Stimulated activated CD8-positive, alpha-beta memory T cell treated with anti-CD3 and anti-CD28 coated beads, Interleukin-12 subunit alpha, Interleukin-12 subunit beta, amount 100 ng/mL, for 1 hour (primary cell): ENCODE results near the gene FAM53B.
A peak's percentile ranks its signal among the peaks of the same experiment; 100 is the strongest.

Source experiments
- DNase-seq: peaks from one replicate; pipeline ENCODE4 v3.0.0-alpha.2; 2020; ENCODE audit warnings: low read depth

FAM53B gene

GRCh38 chr10:124660404-124661125 lies 83.6 kb downstream of the FAM53B start:
- no peak for DNase-seq

GRCh38 chr10:124659380-124659779 lies 84.8 kb downstream of the FAM53B start:
- no peak for DNase-seq

DNA sequence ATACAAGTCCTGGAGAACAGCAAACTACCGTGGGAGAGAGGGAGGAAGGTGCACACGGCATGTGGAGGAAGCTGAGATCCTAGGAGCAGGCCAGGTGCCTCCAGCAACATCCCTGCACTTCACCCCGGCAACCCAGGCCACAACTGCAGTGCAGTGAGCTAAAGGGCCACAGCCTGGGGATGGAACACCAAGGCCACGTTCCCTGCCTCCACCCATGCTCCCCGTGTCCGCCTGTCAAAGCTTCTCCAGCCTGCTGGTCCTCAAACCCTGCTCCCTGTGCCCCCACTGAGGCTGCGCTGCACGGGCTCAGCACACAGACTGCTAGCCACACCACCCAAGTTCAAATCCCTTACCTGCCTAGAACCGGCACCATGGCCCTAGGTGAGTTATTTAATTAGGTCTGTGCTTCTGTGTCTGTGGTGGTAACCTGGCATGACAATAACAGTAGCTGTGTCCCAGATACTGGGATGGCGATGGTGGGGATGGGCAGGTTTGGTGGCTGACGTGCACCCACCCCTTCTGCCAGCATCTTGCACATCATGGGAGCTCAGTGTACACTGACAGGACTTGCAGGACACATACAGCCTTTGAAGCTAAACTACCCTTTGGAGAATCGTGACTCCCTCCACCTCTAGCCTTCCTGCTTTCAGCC lies 85.5 kb downstream of the FAM53B start:
- DNase-seq: no peak

DNA sequence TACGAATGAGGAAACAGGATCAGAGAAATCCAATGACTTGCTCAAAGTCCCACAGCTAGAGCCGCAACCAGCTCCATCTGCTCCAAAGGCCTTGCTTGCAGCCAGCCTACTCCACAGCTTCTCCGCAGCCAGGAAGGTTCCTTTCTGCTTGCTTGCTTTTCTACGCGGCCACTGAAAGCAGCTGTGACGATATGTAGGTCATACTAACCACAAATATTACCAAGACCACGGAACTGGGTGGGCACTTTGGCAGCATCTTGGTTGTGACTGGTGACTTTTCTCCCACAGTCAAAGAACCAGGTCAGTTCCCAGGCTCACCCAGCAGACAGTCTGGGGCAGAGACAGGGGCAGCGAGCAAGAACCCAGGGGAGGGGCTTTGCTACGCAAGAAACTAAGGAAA lies 86.4 kb downstream of the FAM53B start:
- no peak for DNase-seq

GRCh38 chr10:124656541-124656940 lies 87.6 kb downstream of the FAM53B start:
- DNase-seq: no peak

GRCh38 chr10:124656113-124656490 lies 88.1 kb downstream of the FAM53B start:
- no peak for DNase-seq

GRCh38 chr10:124655191-124656112 lies 88.7 kb downstream of the FAM53B start:
- DNase-seq: no peak

- no peak for DNase-seq
These were observed 89.5 kb downstream of the FAM53B start for GRCh38 chr10:124654686-124655085.

GRCh38 chr10:124653811-124654651 lies 90.1 kb downstream of the FAM53B start:
- DNase-seq: no peak

- no peak for DNase-seq
These were observed 90.9 kb downstream of the FAM53B start for GRCh38 chr10:124653311-124653710.

DNA sequence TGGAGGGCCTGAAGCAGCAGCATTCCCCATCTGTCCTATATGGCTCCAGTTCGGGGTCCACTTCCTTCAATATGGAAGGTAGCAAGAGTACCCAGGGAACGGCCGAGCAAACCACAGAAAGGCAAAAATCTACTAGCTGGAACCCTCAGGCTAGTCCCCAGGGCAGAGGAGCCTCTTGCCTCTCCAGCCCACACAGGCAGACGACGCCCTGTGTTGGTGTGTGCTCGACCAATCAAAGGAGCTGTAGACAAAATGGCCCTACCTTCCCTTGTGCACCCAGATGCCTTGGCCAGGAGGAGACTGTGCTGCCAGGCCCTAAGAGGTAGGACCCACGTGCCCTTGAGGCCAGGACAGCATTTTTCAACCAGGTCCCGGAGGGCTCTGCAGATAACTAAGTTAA lies 91.5 kb downstream of the FAM53B start:
- no peak for DNase-seq

DNA sequence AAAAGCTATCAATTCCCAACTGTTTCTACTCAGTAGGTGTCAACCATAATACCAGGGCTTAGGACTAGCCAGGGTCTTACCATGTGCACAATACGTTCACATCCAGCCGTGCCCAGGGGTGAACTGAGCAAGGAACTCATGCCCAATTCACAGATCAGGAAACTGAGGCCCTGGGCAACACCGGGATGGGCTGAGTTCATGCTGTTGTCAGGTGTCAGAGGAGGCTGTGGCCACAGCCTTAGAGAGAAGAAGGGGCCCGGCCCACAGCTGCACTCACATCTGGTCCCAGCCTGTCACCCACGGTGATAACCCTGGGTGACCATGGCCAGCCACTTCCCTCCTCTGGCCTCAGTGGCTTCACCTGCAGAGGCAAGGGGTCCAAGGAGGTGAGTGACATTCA lies 92.0 kb downstream of the FAM53B start:
- no peak for DNase-seq

GRCh38 chr10:124651402-124651891 lies 92.7 kb downstream of the FAM53B start:
- DNase-seq: no peak

GRCh38 chr10:124650820-124651401 lies 93.3 kb downstream of the FAM53B start:
- DNase-seq: peak; percentile 62

DNA sequence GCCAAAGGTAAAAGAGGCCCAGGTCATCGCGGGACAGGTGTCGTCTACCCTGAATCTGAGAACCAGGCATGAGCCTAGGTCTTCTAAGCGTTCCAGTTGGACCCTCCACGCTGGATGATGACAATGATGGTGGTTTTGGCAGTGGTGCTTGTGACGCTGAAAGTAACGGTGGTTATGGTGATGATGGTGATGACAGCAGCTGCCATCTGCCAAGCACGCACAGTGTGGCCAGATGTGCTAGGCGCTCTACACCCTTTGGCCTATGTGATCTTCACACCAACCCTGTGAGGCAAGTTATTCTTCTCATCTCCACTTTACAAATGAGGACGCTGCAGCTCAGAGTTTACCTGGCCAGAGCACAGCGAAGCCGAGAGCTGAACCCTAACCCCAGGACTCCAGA lies 93.9 kb downstream of the FAM53B start:
- DNase-seq: no peak

GRCh38 chr10:124649214-124649613 lies 95.0 kb downstream of the FAM53B start:
- DNase-seq: no peak

- peak; percentile 46 for DNase-seq
These were observed 95.4 kb downstream of the FAM53B start for GRCh38 chr10:124648738-124649137.

- no peak for DNase-seq
These were observed 96.1 kb downstream of the FAM53B start for GRCh38 chr10:124648131-124648475.

GRCh38 chr10:124647421-124648130 lies 96.6 kb downstream of the FAM53B start:
- DNase-seq: peak; percentile 57

- no peak for DNase-seq
These were observed 97.5 kb downstream of the FAM53B start for GRCh38 chr10:124646483-124647352.
